ENCODE results near the gene BMF.

The BMF gene

DNA sequence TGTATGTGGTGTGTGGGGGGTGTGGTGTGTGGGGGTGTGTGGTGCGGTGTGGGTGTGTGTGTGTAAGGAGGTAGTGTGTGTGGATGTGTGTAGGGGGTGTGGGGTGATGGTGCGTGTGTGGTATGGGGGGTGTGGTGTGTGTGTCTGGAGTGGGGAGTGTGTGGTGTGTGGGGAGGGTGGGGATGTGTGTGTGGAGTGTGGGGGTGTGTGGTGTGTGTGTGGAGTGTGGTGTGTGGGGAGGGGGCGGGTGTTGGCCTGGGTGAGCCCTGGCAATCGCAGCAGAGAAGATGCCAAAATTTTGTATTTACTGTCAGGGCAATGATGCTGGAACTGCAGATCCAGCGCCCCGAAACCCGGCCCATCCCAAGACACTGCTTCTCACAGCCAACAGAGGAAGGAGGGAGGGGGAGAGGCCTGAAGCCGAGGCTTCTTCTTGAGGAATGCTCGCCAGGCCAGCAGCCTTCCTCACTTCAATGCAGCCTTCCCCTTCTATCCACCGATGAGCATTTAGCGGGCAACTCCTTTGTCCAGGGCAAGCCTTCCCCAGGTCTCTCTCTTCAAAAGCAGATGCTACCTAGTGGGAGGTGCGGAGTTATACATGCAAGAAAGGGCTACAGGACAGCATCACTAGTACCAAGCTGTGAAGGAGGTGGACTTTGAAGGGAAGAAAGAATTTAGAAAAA, 57.8 kb downstream of the BMF start:
- Histone ChIP-seq H3K27me3 (ENCODE audit: control insufficient read depth in 5 of 5, insufficient read depth in 4 of 5, low read length in 5 of 5) (no peaks in the 10 kb centered on the region), H3K4me3 (ENCODE audit: low read depth in 1 of 5, low read length in 5 of 5) (no peak overlapping the region), H3K4me1 (ENCODE audit: control insufficient read depth in 5 of 5, insufficient read depth in 5 of 5, low read length in 5 of 5) (peaks cover 17 to 53% (median 45%) of the 10 kb centered on the region in 5 donors), H3K36me3 (ENCODE audit: control insufficient read depth in 5 of 5, insufficient read depth in 5 of 5, low read length in 5 of 5) (peaks cover 0 to 8% (median 0%) of the 10 kb centered on the region in 5 donors), H3K9ac (ENCODE audit: low read length in 5 of 5) (no peak overlapping the region), H3K27ac (ENCODE audit: low read depth, low read length) (no peak overlapping the region), H3K9me3 (ENCODE audit: control insufficient read depth in 5 of 5, low read length in 5 of 5) (no peaks in the 10 kb centered on the region)

- Histone ChIP-seq H3K9ac (ENCODE audit: low read length in 5 of 5) (no peak overlapping the region), H3K36me3 (ENCODE audit: control insufficient read depth in 5 of 5, insufficient read depth in 5 of 5, low read length in 5 of 5) (peaks cover 0 to 8% (median 0%) of the 10 kb centered on the region in 5 donors), H3K4me3 (ENCODE audit: low read depth in 1 of 5, low read length in 5 of 5) (no peak overlapping the region), H3K27ac (ENCODE audit: low read depth, low read length) (no peak overlapping the region), H3K9me3 (ENCODE audit: control insufficient read depth in 5 of 5, low read length in 5 of 5) (no peaks in the 10 kb centered on the region), H3K27me3 (ENCODE audit: control insufficient read depth in 5 of 5, insufficient read depth in 4 of 5, low read length in 5 of 5) (no peaks in the 10 kb centered on the region), H3K4me1 (ENCODE audit: control insufficient read depth in 5 of 5, insufficient read depth in 5 of 5, low read length in 5 of 5) (peaks cover 17 to 53% (median 39%) of the 10 kb centered on the region in 5 donors)
Observed at GRCh38 chr15:40048926-40049475, 59.7 kb downstream of the BMF start.

DNA sequence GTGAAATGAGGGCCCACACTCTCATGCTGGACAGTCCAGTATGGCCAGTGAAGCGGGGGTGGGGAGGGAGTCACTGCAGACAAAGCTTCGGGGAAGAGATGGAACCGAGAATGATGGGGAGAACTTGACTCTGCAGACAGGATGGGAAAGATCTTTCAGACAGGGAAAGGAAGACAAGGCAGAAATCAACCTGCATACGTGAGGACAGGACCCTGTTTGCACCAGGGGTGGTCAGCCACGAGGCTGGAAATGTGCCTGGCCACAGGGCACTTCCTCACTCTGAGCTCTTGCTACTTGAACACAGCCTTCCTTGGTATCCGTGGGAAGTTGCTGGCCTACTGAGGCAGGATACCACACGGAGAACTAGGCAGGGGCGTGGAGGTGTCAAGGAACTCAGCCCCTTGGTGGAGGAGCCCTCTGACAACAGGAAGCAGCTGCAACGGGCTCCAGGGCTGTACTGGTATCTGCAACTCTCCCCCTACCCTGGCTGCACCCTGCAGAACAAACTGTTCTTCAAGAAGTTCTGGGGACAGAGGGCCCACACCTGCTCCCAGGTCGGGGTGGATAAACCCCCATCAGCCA, 60.4 kb downstream of the BMF start:
- H3K36me3 ChIP-seq (ENCODE audit: control insufficient read depth in 5 of 5, insufficient read depth in 5 of 5, low read length in 5 of 5), result peaks cover 0 to 6% (median 0%) of the 10 kb centered on the region in 5 donors
- peaks cover 17 to 53% (median 37%) of the 10 kb centered on the region in 5 donors for H3K4me1 ChIP-seq (ENCODE audit: control insufficient read depth in 5 of 5, insufficient read depth in 5 of 5, low read length in 5 of 5)
- H3K27me3 ChIP-seq (ENCODE audit: control insufficient read depth in 5 of 5, insufficient read depth in 4 of 5, low read length in 5 of 5), result no peaks in the 10 kb centered on the region
- H3K27ac ChIP-seq (ENCODE audit: low read depth, low read length), result peak overlapping the region; percentile 76
- H3K4me3 ChIP-seq (ENCODE audit: low read depth in 1 of 5, low read length in 5 of 5), result no peak overlapping the region
- no peaks in the 10 kb centered on the region for H3K9me3 ChIP-seq (ENCODE audit: control insufficient read depth in 5 of 5, low read length in 5 of 5)
- H3K9ac ChIP-seq (ENCODE audit: low read length in 5 of 5), result peak overlapping the region in 3 of 5 donors; percentile 7 to 39 (median 11)

GRCh38 chr15:40047415-40048210, 61.1 kb downstream of the BMF start:
- Histone ChIP-seq H3K36me3 (ENCODE audit: control insufficient read depth in 5 of 5, insufficient read depth in 5 of 5, low read length in 5 of 5) (peaks cover 0 to 6% (median 0%) of the 10 kb centered on the region in 5 donors), H3K4me1 (ENCODE audit: control insufficient read depth in 5 of 5, insufficient read depth in 5 of 5, low read length in 5 of 5) (peaks cover 17 to 50% (median 37%) of the 10 kb centered on the region in 5 donors), H3K9ac (ENCODE audit: low read length in 5 of 5) (peak overlapping the region; percentile 11 to 63 (median 38)), H3K27ac (ENCODE audit: low read depth, low read length) (peak overlapping the region; percentile 76), H3K4me3 (ENCODE audit: low read depth in 1 of 5, low read length in 5 of 5) (peak overlapping the region in 1 of 5 donors; percentile 15), H3K9me3 (ENCODE audit: control insufficient read depth in 5 of 5, low read length in 5 of 5) (no peaks in the 10 kb centered on the region), H3K27me3 (ENCODE audit: control insufficient read depth in 5 of 5, insufficient read depth in 4 of 5, low read length in 5 of 5) (no peaks in the 10 kb centered on the region)

DNA sequence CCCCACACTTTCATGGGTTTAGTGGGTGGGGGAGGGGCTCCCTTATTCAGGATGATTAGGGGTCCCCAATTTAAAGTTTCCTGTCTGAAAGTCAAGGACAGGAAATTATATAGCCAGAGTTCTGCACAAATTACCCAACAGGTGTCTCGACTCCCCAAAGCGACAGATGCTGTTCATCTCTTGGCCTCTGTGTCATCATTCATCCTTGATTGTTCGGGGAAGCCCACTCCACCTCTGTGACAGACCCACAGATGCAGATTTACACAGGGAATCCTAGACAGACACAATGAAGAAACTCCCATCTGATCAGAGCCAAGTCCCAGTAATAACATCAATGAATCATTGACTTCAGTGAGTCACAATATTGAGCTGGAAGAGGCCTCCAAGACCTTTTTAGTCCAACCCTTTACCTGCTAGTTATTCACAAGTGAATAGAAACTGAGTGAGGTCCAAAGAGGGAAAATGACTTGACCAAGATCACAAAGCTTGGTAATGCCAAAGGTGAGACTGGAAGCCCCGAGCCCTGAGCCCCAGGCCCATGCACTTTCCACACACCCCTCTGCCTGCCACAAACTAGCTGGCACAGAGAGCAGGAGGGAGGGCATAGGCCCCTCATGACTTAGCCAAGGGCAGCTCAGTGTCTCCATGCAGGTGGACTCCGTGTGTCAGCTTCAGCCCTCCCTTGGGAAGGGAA, 61.8 kb downstream of the BMF start:
- peaks cover 17 to 50% (median 37%) of the 10 kb centered on the region in 5 donors for H3K4me1 ChIP-seq (ENCODE audit: control insufficient read depth in 5 of 5, insufficient read depth in 5 of 5, low read length in 5 of 5)
- H3K27ac ChIP-seq (ENCODE audit: low read depth, low read length), result peak overlapping the region; percentile 76
- H3K4me3 ChIP-seq (ENCODE audit: low read depth in 1 of 5, low read length in 5 of 5), result peak overlapping the region in 1 of 5 donors; percentile 15
- H3K9ac ChIP-seq (ENCODE audit: low read length in 5 of 5), result peak overlapping the region in 3 of 5 donors; percentile 32 to 63 (median 38)
- no peaks in the 10 kb centered on the region for H3K36me3 ChIP-seq (ENCODE audit: control insufficient read depth in 5 of 5, insufficient read depth in 5 of 5, low read length in 5 of 5)
- H3K27me3 ChIP-seq (ENCODE audit: control insufficient read depth in 5 of 5, insufficient read depth in 4 of 5, low read length in 5 of 5), result no peaks in the 10 kb centered on the region
- no peaks in the 10 kb centered on the region for H3K9me3 ChIP-seq (ENCODE audit: control insufficient read depth in 5 of 5, low read length in 5 of 5)

DNA sequence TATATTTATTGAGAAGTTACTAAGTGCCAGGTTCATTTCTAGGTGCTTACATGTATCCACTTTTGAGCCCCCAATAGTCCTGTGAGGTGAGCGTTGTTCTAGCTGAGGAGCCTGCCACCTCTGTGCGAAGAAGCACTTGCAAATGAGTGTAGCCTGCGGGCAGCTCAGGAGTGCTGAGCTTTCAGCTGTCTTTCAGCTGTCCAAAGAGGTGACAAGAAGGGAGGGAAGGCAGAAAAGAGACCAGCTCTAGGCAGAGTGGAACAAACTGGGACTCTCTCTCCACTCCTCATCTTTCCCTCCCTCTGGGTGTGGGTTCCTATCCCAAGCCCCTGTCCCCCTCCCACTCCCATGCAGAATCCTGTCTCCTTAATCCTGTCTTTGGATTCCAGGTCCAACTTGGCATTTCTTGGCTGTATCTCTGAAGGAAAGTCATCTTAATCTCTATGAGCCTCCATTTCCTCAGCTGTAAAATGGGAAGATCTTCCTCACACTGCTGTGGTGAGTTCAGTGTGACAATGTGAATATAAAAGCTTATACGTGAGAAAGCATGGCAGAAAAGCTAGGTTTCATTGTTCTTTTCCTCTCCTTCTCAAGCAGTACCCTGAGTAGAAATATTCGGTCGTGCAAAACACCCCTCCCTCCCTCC, 63.0 kb downstream of the BMF start:
- Histone ChIP-seq H3K9ac (ENCODE audit: low read length in 5 of 5) (no peak overlapping the region), H3K4me1 (ENCODE audit: control insufficient read depth in 5 of 5, insufficient read depth in 5 of 5, low read length in 5 of 5) (peaks cover 17 to 52% (median 37%) of the 10 kb centered on the region in 5 donors), H3K27ac (ENCODE audit: low read depth, low read length) (peak overlapping the region; percentile 50), H3K27me3 (ENCODE audit: control insufficient read depth in 5 of 5, insufficient read depth in 4 of 5, low read length in 5 of 5) (no peaks in the 10 kb centered on the region), H3K36me3 (ENCODE audit: control insufficient read depth in 5 of 5, insufficient read depth in 5 of 5, low read length in 5 of 5) (no peaks in the 10 kb centered on the region), H3K9me3 (ENCODE audit: control insufficient read depth in 5 of 5, low read length in 5 of 5) (no peaks in the 10 kb centered on the region), H3K4me3 (ENCODE audit: low read depth in 1 of 5, low read length in 5 of 5) (peak overlapping the region in 1 of 5 donors; percentile 40)

DNA sequence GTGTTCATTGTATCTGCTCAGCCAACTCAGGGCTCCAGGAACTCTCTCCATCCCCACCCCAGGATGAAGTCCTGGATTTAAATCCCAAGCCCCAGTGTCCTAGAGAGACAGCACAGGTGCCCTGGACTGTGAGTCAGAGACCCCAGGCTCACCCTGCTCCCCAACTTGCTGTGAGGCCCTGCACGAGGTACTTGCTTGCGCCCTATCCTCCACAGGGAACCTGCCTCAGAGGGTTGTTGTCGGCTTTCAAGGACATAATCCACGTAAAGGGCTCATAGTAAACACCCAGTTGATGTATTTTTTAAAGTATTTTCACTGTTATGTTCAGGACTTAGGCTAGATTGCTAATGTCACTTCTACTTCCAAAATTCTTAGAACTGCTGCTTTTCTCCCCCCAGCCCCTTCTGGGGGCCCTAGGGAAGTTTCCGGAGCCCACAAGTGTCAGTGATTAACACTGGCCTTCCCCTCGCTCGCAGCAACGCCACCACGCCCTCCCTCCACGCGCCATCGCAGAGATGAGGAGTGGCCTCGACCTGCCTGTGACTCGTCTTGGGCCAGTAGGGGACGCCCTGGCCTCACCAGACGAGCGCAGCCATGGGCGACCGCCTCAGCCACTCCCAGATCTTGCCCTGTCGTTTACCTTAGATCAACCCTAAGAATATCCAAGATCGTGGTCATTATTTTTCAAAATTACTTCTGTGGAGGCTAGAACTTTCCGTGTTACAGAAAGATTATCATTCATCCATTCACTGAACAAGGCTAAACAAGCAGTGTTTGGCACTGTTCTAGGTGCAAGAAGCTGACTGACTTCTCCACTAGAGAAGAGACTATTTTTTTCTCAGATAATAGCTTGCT, 63.7 kb downstream of the BMF start:
- peaks cover 17 to 58% (median 43%) of the 10 kb centered on the region in 5 donors for H3K4me1 ChIP-seq (ENCODE audit: control insufficient read depth in 5 of 5, insufficient read depth in 5 of 5, low read length in 5 of 5)
- no peaks in the 10 kb centered on the region for H3K9me3 ChIP-seq (ENCODE audit: control insufficient read depth in 5 of 5, low read length in 5 of 5)
- peak overlapping the region; percentile 62 for H3K27ac ChIP-seq (ENCODE audit: low read depth, low read length)
- H3K4me3 ChIP-seq (ENCODE audit: low read depth in 1 of 5, low read length in 5 of 5), result peak overlapping the region in 3 of 5 donors; percentile 20 to 42 (median 40)
- no peaks in the 10 kb centered on the region for H3K27me3 ChIP-seq (ENCODE audit: control insufficient read depth in 5 of 5, insufficient read depth in 4 of 5, low read length in 5 of 5)
- H3K9ac ChIP-seq (ENCODE audit: low read length in 5 of 5), result peak overlapping the region in 2 of 5 donors; percentile 20 to 56
- no peaks in the 10 kb centered on the region for H3K36me3 ChIP-seq (ENCODE audit: control insufficient read depth in 5 of 5, insufficient read depth in 5 of 5, low read length in 5 of 5)

GRCh38 chr15:40043927-40044716, 64.6 kb downstream of the BMF start:
- Histone ChIP-seq H3K4me1 (ENCODE audit: control insufficient read depth in 5 of 5, insufficient read depth in 5 of 5, low read length in 5 of 5) (peaks cover 17 to 53% (median 45%) of the 10 kb centered on the region in 5 donors), H3K9me3 (ENCODE audit: control insufficient read depth in 5 of 5, low read length in 5 of 5) (no peaks in the 10 kb centered on the region), H3K27me3 (ENCODE audit: control insufficient read depth in 5 of 5, insufficient read depth in 4 of 5, low read length in 5 of 5) (no peaks in the 10 kb centered on the region), H3K36me3 (ENCODE audit: control insufficient read depth in 5 of 5, insufficient read depth in 5 of 5, low read length in 5 of 5) (no peaks in the 10 kb centered on the region), H3K4me3 (ENCODE audit: low read depth in 1 of 5, low read length in 5 of 5) (no peak overlapping the region), H3K27ac (ENCODE audit: low read depth, low read length) (peak overlapping the region; percentile 62), H3K9ac (ENCODE audit: low read length in 5 of 5) (no peak overlapping the region)
